T-helper 2 cell treated with Interferon-gamma antibody and Interleukin-4, amounts not matched to agents 100 ng/mL and 5 ng/mL, for 36 hours (primary cell): ENCODE measurements around the gene ATP5ME. TPM values are rescaled to one million over a fixed set of nuclear protein-coding genes. Genes with fewer than 3 reads are reported as not detected.

Source experiments
- intact Hi-C: fragments of 100-400 bp; cut with micrococcal nuclease; formaldehyde crosslinking; loops from one replicate; pipeline ENCODE4 v1.15.1; 2023
- total RNA-seq: library from RNA; stranded (reverse); gene quantifications from 2 replicates; pipeline ENCODE4 v1.2.3, GENCODE V29; 2022

The ATP5ME gene
- total RNA-seq, 1 donor from 2014 or later = 203 TPM

- intact Hi-C loops = no loop called here
These were observed 11.8 kb upstream of the ATP5ME start for GRCh38 chr4:685679-686412.

GRCh38 chr4:684623-685327 lies 10.7 kb upstream of the ATP5ME start:
- intact Hi-C loops = no loop called here

GRCh38 chr4:683982-684622 lies 10.0 kb upstream of the ATP5ME start:
- intact Hi-C loops = no loop called here

- intact Hi-C loops = no loop called here
These were observed 9.3 kb upstream of the ATP5ME start for GRCh38 chr4:683247-683897.

- intact Hi-C loops = no loop called here
These were observed 8.6 kb upstream of the ATP5ME start for GRCh38 chr4:682490-683172.

- intact Hi-C loops = loop anchor here (1.0 kb wide), 1 partner anchor 23 kb away; the partner anchor contains the start of gene PCGF3
These were observed 7.8 kb upstream of the ATP5ME start for GRCh38 chr4:681736-682451.

GRCh38 chr4:680928-681645 lies 7.0 kb upstream of the ATP5ME start:
- intact Hi-C loops = loop anchor here (1.0 kb wide), 1 partner anchor 24 kb away; the partner anchor contains the start of gene PCGF3

- intact Hi-C loops = no loop called here
These were observed 6.5 kb upstream of the ATP5ME start for GRCh38 chr4:680551-680927.

GRCh38 chr4:680091-680490 lies 6.0 kb upstream of the ATP5ME start:
- intact Hi-C loops = no loop called here

GRCh38 chr4:679629-680028 lies 5.6 kb upstream of the ATP5ME start:
- intact Hi-C loops = no loop called here

GRCh38 chr4:679104-679481 lies 5.0 kb upstream of the ATP5ME start:
- intact Hi-C loops = no loop called here

- intact Hi-C loops = no loop called here
These were observed 4.4 kb upstream of the ATP5ME start for GRCh38 chr4:678331-679103.

- intact Hi-C loops = no loop called here
These were observed 3.6 kb upstream of the ATP5ME start for GRCh38 chr4:677431-678293.

- intact Hi-C loops = no loop called here
These were observed 2.8 kb upstream of the ATP5ME start for GRCh38 chr4:676871-677235.

- intact Hi-C loops = loop anchor here (2.0 kb wide), 6 partner anchors 29 to 671 kb away; partner anchors contain the start of genes FGFRL1, PCGF3 and UVSSA
These were observed 2.1 kb upstream of the ATP5ME start for GRCh38 chr4:675980-676870.

- intact Hi-C loops = loop anchor here (2.0 kb wide), 6 partner anchors 30 to 672 kb away; partner anchors contain the start of genes FGFRL1, PCGF3 and UVSSA
These were observed 1.2 kb upstream of the ATP5ME start for GRCh38 chr4:675036-675882.
